Loucy (cell line): Measurements from ENCODE around the gene DNTTIP2.

ENCODE experiments used
- EZH2phosphoT487 ChIP-seq: fragments of 200-600 bp; IDR thresholded peaks from 2 replicates; pipeline ENCODE4 v1.6.1; 2018; ENCODE audit warnings: antibody characterized with exemption, mild to moderate bottlenecking, moderate library complexity, borderline replicate concordance
- TF ChIP-seq, protein P1 (sequence below): fragments of 200-600 bp; sonication (generic); conservative IDR thresholded peaks from 2 replicates; pipeline ENCODE4 v1.5.1; 2014; ENCODE audit warnings: mild to moderate bottlenecking, antibody characterized with exemption, low read length

DNA sequence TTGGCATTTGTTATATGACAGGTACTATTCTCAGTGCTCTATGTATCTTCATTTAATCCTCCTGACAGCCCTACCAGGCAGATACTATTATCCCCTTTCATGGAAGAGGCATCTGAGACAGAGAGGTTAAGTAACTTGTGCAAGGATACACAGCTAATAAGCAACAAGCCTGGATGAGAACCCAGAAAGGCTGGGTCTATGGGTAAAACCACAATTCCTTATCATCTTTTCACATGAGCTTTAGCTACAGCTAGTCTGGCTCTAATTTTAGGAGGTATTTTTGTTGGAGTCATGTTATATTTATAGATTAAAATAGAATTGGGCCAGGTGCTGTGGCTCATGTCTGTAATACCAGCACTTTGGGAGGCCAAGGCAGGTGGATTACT, 27.7 kb downstream of the DNTTIP2 start:
- TF ChIP-seq, protein P1, sequence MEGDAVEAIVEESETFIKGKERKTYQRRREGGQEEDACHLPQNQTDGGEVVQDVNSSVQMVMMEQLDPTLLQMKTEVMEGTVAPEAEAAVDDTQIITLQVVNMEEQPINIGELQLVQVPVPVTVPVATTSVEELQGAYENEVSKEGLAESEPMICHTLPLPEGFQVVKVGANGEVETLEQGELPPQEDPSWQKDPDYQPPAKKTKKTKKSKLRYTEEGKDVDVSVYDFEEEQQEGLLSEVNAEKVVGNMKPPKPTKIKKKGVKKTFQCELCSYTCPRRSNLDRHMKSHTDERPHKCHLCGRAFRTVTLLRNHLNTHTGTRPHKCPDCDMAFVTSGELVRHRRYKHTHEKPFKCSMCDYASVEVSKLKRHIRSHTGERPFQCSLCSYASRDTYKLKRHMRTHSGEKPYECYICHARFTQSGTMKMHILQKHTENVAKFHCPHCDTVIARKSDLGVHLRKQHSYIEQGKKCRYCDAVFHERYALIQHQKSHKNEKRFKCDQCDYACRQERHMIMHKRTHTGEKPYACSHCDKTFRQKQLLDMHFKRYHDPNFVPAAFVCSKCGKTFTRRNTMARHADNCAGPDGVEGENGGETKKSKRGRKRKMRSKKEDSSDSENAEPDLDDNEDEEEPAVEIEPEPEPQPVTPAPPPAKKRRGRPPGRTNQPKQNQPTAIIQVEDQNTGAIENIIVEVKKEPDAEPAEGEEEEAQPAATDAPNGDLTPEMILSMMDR: no peak
- no peak for TF ChIP-seq EZH2phosphoT487
